Measurements from ENCODE around the gene RSAD1.

GRCh38 chr17:50440172-50440837, 38.4 kb upstream of the RSAD1 start:
- no peak for TF ChIP-seq CTCF (IDR thresholded peaks at IDR 0.05)
- no peak for TF ChIP-seq ZFX (IDR thresholded peaks at IDR 0.05; ENCODE audit: borderline replicate concordance)
